Endothelial cell of umbilical vein (primary cell): ENCODE results near the gene TPO. TPM values are rescaled to one million over a fixed set of nuclear protein-coding genes. Genes with fewer than 3 reads are reported as not detected.

Source experiments
- BruUV-seq: library from RNA; stranded (reverse); fragments of 400-500 nt; replicated peaks from 2 replicates; lab custom pipeline; 2021; lab: Mats Ljungman, UMichigan
- CTCF ChIA-PET: fragments of 300-600, 350-600 bp; sonication (Branson Sonifier 250); formaldehyde crosslinking; loops from one replicate; lab custom pipeline; 2021; ENCODE audit warnings: antibody characterized with exemption, inconsistent platforms; lab: Charles Lee
- POLR2A ChIA-PET: fragments of 300-600, 350-600 bp; sonication (Branson Sonifier 250); formaldehyde crosslinking; loops from one replicate; lab custom pipeline; 2021; ENCODE audit warnings: antibody characterized with exemption, inconsistent platforms; lab: Charles Lee
- DNase-seq: peaks from one replicate; pipeline ENCODE4 v3.0.0-alpha.2; 2011; ENCODE audit warnings: low read depth, low spot score
- FAIRE-seq: peaks from 2 replicates; lab custom pipeline; 2011; peaks lifted over from hg19 to GRCh38; lab: Jason Lieb, UNC
- H2AFZ ChIP-seq: 2 replicates; pipeline ENCODE4 v1.6.0; 2012; ENCODE audit warnings: low read depth, low read length, control low read depth, inconsistent platforms
- H3K27ac ChIP-seq: 2 replicates; pipeline ENCODE4 v1.5.1; 2011; ENCODE audit warnings: low read depth, mild to moderate bottlenecking, control low read depth, low read length, moderate library complexity; ENCODE audit not compliant: insufficient read depth
- H3K27me3 ChIP-seq, 2 experiments: 2 replicates each; pipeline versions ENCODE4 v1.6.0 to v1.6.1; 2011; ENCODE audit warnings: low read length in 2 of 2, mixed read lengths in 1 of 2; ENCODE audit not compliant: control insufficient read depth in 2 of 2, insufficient read depth in 2 of 2
- H3K36me3 ChIP-seq, 2 experiments: 2 replicates in 1 of 2; 3 replicates in 1 of 2; pipeline ENCODE4 v1.5.1; 2011; ENCODE audit warnings: low read length in 2 of 2, mild to moderate bottlenecking in 1 of 2, moderate library complexity in 1 of 2; ENCODE audit not compliant: control insufficient read depth in 2 of 2, insufficient read depth in 2 of 2; ENCODE audit errors: extremely low read depth in 1 of 2
- H3K4me1 ChIP-seq: 3 replicates; pipeline ENCODE4 v1.5.1; 2011; ENCODE audit warnings: mild to moderate bottlenecking, low read length; ENCODE audit not compliant: control insufficient read depth, insufficient read depth; ENCODE audit errors: extremely low read depth
- H3K4me2 ChIP-seq: 2 replicates; pipeline ENCODE4 v1.6.1; 2011; ENCODE audit warnings: low read length, control low read depth, mixed read lengths; ENCODE audit not compliant: insufficient read depth
- H3K4me3 ChIP-seq, 3 experiments: fragments of 200-600 bp in 1 of 3; sonication (generic), shearing (Covaris generic) in 1 of 3; replicated peaks in 1 of 3; 2 replicates each; pipeline ENCODE4 v1.5.1; 2011 to 2016; ENCODE audit warnings: control low read depth in 3 of 3, low read length in 3 of 3, mild to moderate bottlenecking in 2 of 3, inconsistent platforms in 1 of 3, low read depth in 1 of 3, moderate library complexity in 1 of 3; ENCODE audit not compliant: insufficient read depth in 1 of 3
- H3K79me2 ChIP-seq: 2 replicates; pipeline ENCODE4 v1.6.0; 2012; ENCODE audit warnings: low read length, inconsistent platforms; ENCODE audit not compliant: control insufficient read depth, insufficient read depth
- H3K9ac ChIP-seq: replicated peaks from 2 replicates; pipeline ENCODE3; 2011; ENCODE audit warnings: low read length, control low read depth; ENCODE audit not compliant: insufficient read depth; ENCODE audit errors: extremely low read depth
- H3K9me1 ChIP-seq: replicated peaks from 3 replicates; pipeline ENCODE4 v1.6.0; 2011; ENCODE audit warnings: mild to moderate bottlenecking, low read length; ENCODE audit not compliant: control insufficient read depth, insufficient read depth; ENCODE audit errors: extremely low read depth
- H3K9me3 ChIP-seq: replicated peaks from 2 replicates; pipeline ENCODE4 v1.5.1; 2012; ENCODE audit warnings: low read length, inconsistent platforms; ENCODE audit not compliant: control insufficient read depth, insufficient read depth
- H4K20me1 ChIP-seq: replicated peaks from 2 replicates; pipeline ENCODE3; 2011; ENCODE audit warnings: mild to moderate bottlenecking, low read length; ENCODE audit not compliant: control insufficient read depth, insufficient read depth; ENCODE audit errors: extremely low read depth
- CTCF ChIP-seq, 2 donors: IDR thresholded peaks; 1 replicate in 1 of 2; 2 replicates in 1 of 2; pipeline ENCODE4 v1.5.1; 2011; ENCODE audit warnings: low read length in 2 of 2, mild to moderate bottlenecking in 2 of 2, moderate library complexity in 2 of 2, control low read depth in 1 of 2, inconsistent platforms in 1 of 2, low read depth in 1 of 2; ENCODE audit not compliant: insufficient read depth in 1 of 2; ENCODE audit errors: extremely low read depth in 1 of 2
- EZH2 ChIP-seq: IDR thresholded peaks from 2 replicates; pipeline ENCODE4 v1.6.1; 2012; ENCODE audit warnings: borderline replicate concordance, low read depth, mild to moderate bottlenecking, moderate library complexity, low read length, inconsistent platforms; ENCODE audit not compliant: severe bottlenecking
- FOS ChIP-seq: IDR thresholded peaks from 2 replicates; pipeline ENCODE4 v1.6.1; 2011; ENCODE audit warnings: mild to moderate bottlenecking, low read length, moderate library complexity, borderline replicate concordance; ENCODE audit not compliant: insufficient read depth
- GATA2 ChIP-seq: IDR thresholded peaks from 2 replicates; pipeline ENCODE4 v1.7.0; 2011; ENCODE audit warnings: low read depth, mild to moderate bottlenecking, moderate library complexity, mixed read lengths, low read length; ENCODE audit not compliant: insufficient read length, insufficient read depth
- JUN ChIP-seq: IDR thresholded peaks from 2 replicates; pipeline ENCODE4 v1.6.1; 2011; ENCODE audit warnings: borderline replicate concordance, low read depth; ENCODE audit not compliant: insufficient read length, insufficient read depth
- MAX ChIP-seq: IDR thresholded peaks from 2 replicates; pipeline ENCODE4 v1.6.1; 2011; ENCODE audit not compliant: insufficient read depth, insufficient read length
- MYC ChIP-seq: IDR thresholded peaks from one replicate; pipeline ENCODE4 v1.6.1; 2011; ENCODE audit warnings: mild to moderate bottlenecking, low read depth, low read length
- POLR2A ChIP-seq: IDR thresholded peaks from 2 replicates; pipeline ENCODE4 v1.6.1; 2012; ENCODE audit warnings: low read depth, mild to moderate bottlenecking, control low read depth, low read length
- POLR2AphosphoS5 ChIP-seq: IDR thresholded peaks from 2 replicates; pipeline ENCODE4 v1.6.1; 2012; ENCODE audit warnings: low read depth, mild to moderate bottlenecking, control low read depth, low read length, moderate library complexity; ENCODE audit not compliant: insufficient read depth
- dilution Hi-C: fragments of 300-500 bp; cut with MboI; formaldehyde crosslinking; loops from one replicate; pipeline ENCODE4 v1.15.0; 2019; ENCODE audit warnings: low sequenced_read_pairs; ENCODE audit not compliant: extremely low pct_ligation_motif_present
- intact Hi-C: fragments of 100-400 bp; cut with micrococcal nuclease; formaldehyde crosslinking; loops from one replicate; pipeline ENCODE4 v1.10.0; 2022
- polyA plus RNA-seq, 4 experiments: library from polyadenylated mRNA; depleted of rRNA in 3 of 4; stranded (reverse) in 3 of 4; unstranded in 1 of 4; fragments of >200 nt; gene quantifications; 2 replicates each; pipeline versions ENCODE4 v1.2.1 to v1.2.3, GENCODE V29; 2011 to 2012; ENCODE audit warnings: missing spikeins in 1 of 4
- total RNA-seq: library from RNA; stranded (reverse); gene quantifications from 2 replicates; pipeline ENCODE4 v1.2.3, GENCODE V29; 2021

Gene TPO
- total and polyA plus RNA-seq, 2 donors (not counting 3 experiments of a cell fraction or from before 2014, with no cell fraction given): not detected

- no peaks in the 10 kb centered on the region for H4K20me1 ChIP-seq
- CTCF ChIA-PET: no interaction called here
- no TSS peak for BruUV-seq
Observed at GRCh38 chr2:1496359-1496821, 83.1 kb downstream of the TPO start.

More at GRCh38 chr2:1496359-1496821, 83.1 kb downstream of the TPO start:
- dilution Hi-C loops (no loop called here), intact Hi-C loops (no loop called here)
- Histone ChIP-seq H3K4me2 (no peak overlapping the region), H3K36me3 (no peaks in the 10 kb centered on the region), H3K9ac (no peak overlapping the region), H3K27ac (no peak overlapping the region), H3K4me1 (no peaks in the 10 kb centered on the region), H3K4me3 (no peak overlapping the region), H2AFZ (no peak overlapping the region), H3K9me1 (no peaks in the 10 kb centered on the region), H3K9me3 (no peaks in the 10 kb centered on the region), H3K27me3 (no peaks in the 10 kb centered on the region), H3K79me2 (no peaks in the 10 kb centered on the region)
- POLR2A ChIA-PET: no interaction called here
- no peak for TF ChIP-seq MYC
- no peak for TF ChIP-seq POLR2A
- no peak for TF ChIP-seq MAX
- no peak for TF ChIP-seq CTCF (IDR thresholded peaks at IDR 0.05; ENCODE audit: extremely low read depth in 1 of 2, insufficient read depth in 1 of 2, low read depth in 1 of 2, low read length in 2 of 2)
- no peak for TF ChIP-seq GATA2
- TF ChIP-seq JUN: no peak
- no peak for TF ChIP-seq POLR2AphosphoS5
- no peak for TF ChIP-seq EZH2
- TF ChIP-seq FOS: no peak
- DNase-seq (no peak), FAIRE-seq (no peak)
